GM19099 (cell line): ENCODE data around the gene RGMB.

Experiments used
- POLR2A ChIP-seq: IDR thresholded peaks from 3 replicates; pipeline ENCODE4 v1.6.1; 2011; ENCODE audit warnings: low read depth; ENCODE audit not compliant: insufficient read length; ENCODE audit errors: extremely low read depth

RGMB gene

DNA sequence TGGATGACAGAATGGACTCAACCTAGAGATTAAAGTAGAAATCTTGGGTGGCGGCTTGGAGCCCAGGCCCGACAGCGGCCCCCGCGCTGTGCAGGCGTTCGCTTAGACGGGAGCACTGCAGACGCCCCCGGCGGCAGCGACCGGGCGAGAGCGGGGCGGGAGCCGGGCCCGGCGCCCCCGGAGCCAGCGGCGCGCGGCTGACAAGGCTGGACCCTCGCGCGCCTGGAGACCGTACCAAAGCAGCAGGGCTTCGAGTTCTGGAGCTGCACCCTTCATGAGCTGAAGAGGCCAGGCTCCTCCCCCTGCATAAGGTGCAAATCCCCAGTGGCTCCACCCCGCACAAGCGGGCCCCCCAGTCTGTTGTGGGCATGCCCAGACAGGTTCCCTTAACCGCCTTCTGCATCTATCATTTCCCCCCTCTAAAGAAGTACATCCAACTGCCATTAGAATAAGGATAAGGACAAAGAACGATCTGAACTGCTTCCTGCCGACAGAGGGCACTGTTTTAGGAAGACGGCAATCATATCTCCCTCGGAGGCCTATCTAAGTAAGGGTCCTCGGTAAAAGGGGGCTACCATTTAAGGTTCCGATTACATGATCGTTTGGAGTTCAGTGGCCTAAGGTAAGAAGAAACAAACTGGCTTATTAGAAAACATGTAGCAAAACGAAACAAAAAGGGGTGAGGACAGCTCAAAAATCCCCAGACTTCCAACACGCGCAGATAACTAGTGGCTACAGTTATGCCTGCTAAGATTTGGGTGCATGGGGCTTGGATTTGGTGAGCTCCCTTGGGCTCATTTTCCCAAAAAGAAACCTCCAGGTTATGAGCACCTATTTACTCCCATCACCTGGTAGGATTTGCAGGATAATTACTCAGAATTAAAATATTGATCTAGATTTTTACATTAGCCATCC lies 66.3 kb downstream of the RGMB start:
- no peak for TF ChIP-seq POLR2A

DNA sequence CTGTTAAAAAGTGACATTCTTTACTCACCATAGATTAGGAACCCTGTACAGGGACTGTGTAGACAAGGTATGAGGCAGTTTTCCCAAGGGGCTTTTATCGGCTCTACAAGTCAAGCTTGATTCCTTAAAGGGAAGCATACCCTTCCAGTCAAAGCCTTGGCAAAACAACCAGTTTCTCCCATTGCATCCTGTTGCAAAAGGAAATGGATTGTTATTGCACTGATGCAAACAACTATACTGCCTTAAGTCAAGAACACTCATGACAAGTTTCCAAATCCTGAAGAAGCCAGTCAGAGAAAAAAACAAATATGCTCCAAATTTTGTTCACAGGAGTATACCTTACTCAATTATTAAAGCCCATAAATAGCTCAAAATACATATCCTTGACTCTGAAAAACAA lies 67.5 kb downstream of the RGMB start:
- no peak for TF ChIP-seq POLR2A

DNA sequence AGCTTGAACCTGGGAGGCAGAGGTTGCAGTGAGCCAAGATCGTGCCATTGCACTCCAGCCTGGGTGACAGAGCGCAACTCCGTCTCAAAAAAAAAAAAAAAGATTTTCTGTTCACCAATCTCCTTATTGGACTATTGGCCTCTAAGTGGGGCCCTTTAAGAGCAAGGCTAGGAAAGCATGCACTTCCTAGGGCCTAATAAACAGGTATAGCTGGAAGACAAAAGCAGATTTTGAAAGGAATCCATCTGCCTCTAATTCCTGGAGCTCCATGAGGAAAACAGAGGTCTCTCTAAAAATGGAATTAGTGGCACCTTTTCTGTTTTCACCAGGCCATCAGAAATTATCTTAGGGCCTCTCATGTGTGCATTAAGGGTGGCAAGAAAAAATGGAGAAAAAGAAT lies 70.0 kb downstream of the RGMB start:
- TF ChIP-seq POLR2A: no peak

DNA sequence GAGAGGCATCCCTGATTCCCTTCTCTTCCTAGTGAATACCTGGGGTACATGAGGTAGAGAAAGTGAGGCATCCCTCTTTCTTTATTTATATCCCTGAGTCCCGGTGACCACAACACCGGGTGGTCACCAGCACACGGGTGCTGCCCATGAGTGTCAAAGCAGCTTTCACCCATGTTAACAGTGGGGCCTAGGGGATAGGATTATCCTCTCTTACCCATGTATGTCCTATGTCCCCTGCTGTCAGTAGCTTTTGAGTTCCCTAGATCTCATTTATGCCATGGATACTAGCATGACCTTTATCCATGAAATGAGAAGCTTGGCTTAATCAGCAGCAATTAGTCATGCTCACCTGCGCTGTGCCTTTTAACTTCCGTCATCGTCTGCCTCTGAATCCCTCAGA lies 71.4 kb downstream of the RGMB start:
- TF ChIP-seq POLR2A: no peak

DNA sequence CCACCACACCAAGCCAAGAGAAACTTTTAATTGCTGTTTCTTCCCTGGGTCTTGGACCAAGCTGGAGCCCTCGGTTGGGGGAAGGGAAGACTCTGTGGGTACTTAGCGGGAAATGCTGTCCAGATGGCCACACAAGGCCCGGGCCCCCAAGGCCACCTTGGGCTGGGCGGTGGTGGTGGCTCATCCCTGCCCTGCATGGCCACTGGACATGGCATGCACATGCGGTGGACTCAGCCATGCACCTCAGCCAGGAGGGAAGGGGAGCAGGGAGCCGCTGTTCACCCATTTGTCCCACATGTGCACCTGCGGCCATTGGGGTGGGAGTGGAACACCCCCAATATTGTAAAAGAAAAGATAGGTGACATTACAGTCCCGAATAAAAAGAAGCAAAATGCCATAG lies 72.4 kb downstream of the RGMB start:
- no peak for TF ChIP-seq POLR2A
